HEK293 (cell line): ENCODE measurements around the gene SH3GLB2.

ENCODE experiments used
- ZNF239 ChIP-seq: fragments of 450-650 bp; formaldehyde crosslinking; IDR thresholded peaks from 2 replicates; pipeline ENCODE4 v1.5.1; 2016; ENCODE audit warnings: missing biosample characterization, missing genetic modification characterization
- ZNF335 ChIP-seq: fragments of 450-650 bp; formaldehyde crosslinking; conservative IDR thresholded peaks from 2 replicates; pipeline ENCODE4 v1.5.1; 2016; ENCODE audit warnings: missing biosample characterization, missing genetic modification characterization
- ZNF514 ChIP-seq: fragments of 450-650 bp; formaldehyde crosslinking; IDR thresholded peaks from 2 replicates; pipeline ENCODE4 v1.5.1; 2016; ENCODE audit warnings: missing biosample characterization, missing genetic modification characterization
- ZNF600 ChIP-seq: fragments of 450-650 bp; formaldehyde crosslinking; IDR thresholded peaks from 2 replicates; pipeline ENCODE4 v1.5.1; 2016; ENCODE audit warnings: missing biosample characterization, missing genetic modification characterization
- TF ChIP-seq, protein P1 (sequence below): fragments of 450-650 bp; formaldehyde crosslinking; IDR thresholded peaks from 2 replicates; pipeline ENCODE4 v1.5.1; 2016; ENCODE audit warnings: missing biosample characterization, missing genetic modification characterization

DNA sequence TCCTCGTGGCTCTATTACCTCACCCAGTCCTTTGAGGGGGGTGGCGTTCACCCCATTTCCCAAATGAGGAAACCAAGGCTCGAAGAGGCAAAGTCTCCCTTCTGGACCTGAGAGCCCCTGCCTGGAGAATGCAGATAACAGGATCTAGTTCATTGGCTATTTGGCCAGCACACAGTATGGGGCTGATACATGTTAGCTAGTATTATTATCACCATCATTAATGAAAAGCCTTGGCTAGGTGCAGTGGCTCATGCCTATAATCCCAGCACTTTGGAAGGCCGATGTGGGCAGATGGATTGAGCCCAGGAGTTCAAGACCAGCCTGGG is 4.3 kb downstream of the SH3GLB2 start:
- TF ChIP-seq ZNF239 (tag by site-specific recombination) (no peak), ZNF335 (tag by site-specific recombination) (no peak), ZNF514 (tag by site-specific recombination) (no peak), ZNF600 (tag by site-specific recombination) (peak; percentile 4; the same call in 1 of the 2 replicates)
- TF ChIP-seq, protein P1, sequence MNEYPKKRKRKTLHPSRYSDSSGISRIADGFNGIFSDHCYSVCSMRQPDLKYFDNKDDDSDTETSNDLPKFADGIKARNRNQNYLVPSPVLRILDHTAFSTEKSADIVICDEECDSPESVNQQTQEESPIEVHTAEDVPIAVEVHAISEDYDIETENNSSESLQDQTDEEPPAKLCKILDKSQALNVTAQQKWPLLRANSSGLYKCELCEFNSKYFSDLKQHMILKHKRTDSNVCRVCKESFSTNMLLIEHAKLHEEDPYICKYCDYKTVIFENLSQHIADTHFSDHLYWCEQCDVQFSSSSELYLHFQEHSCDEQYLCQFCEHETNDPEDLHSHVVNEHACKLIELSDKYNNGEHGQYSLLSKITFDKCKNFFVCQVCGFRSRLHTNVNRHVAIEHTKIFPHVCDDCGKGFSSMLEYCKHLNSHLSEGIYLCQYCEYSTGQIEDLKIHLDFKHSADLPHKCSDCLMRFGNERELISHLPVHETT: no peak
